ENCODE measurements around the gene HSPG2. TPM values are rescaled to one million over a fixed set of nuclear protein-coding genes. Genes with fewer than 3 reads are reported as not detected.

The HSPG2 gene
- total and polyA plus RNA-seq, 8 donors, result 50.4 to 164 (median 63.9) TPM

DNA sequence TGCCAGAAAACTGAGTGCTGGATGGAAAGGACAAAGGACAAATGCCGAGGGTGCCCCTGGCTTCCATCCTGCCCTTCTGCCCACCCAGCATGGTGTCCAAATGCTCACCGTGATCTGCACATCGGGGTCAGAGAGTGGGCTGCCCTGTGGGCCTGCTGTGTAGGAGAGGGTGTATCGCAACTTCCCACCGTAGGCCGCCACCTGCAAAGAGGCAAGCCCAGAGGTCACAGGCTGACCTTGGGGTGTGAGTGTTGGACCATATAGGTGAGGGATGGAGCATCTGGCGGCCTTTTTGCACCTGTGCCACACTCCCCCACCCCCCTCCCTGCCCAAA is 71.5 kb downstream of the HSPG2 start:
- Histone ChIP-seq H3K4me3 (no peak overlapping the region), H3K27ac (no peak overlapping the region), H3K36me3 (peaks cover 0 to 14% (median 0%) of the 10 kb centered on the region in 3 donors), H3K27me3 (no peaks in the 10 kb centered on the region), H3K9me3 (no peaks in the 10 kb centered on the region), H3K4me1 (no peaks in the 10 kb centered on the region)
- WGBS, 2 donors, result 93 to 98% methylated on average over 7 of the region's 7 CpGs
- intact Hi-C loops (cut with DNase I), result no loop called here
- FAIRE-seq, result no peak
- no peak for DNase-seq
- no peak for ATAC-seq
- TF ChIP-seq, protein P1, sequence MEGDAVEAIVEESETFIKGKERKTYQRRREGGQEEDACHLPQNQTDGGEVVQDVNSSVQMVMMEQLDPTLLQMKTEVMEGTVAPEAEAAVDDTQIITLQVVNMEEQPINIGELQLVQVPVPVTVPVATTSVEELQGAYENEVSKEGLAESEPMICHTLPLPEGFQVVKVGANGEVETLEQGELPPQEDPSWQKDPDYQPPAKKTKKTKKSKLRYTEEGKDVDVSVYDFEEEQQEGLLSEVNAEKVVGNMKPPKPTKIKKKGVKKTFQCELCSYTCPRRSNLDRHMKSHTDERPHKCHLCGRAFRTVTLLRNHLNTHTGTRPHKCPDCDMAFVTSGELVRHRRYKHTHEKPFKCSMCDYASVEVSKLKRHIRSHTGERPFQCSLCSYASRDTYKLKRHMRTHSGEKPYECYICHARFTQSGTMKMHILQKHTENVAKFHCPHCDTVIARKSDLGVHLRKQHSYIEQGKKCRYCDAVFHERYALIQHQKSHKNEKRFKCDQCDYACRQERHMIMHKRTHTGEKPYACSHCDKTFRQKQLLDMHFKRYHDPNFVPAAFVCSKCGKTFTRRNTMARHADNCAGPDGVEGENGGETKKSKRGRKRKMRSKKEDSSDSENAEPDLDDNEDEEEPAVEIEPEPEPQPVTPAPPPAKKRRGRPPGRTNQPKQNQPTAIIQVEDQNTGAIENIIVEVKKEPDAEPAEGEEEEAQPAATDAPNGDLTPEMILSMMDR (IDR thresholded peaks at IDR 0.05), result no peak

DNA sequence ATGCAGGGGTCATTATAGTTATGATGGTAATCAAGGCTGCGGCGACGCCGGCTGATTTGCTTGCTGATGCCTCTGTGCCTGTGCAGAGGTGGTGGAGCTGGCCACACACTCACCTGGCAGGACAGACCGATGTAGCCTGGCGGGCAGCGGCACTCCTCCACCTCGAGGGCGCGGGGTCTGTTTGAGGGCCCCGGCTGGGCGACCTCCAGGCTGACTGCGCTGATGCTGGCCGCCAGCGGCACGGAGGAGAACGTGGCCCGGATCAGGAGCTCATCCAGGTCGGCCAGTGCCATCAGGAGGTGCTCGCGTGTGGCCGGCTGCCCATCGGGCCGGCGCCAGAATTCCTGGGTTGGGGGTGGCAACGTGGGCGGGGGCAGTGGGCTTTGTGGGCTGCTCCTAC is 72.4 kb downstream of the HSPG2 start:
- Histone ChIP-seq H3K9me3 (no peaks in the 10 kb centered on the region), H3K27ac (no peak overlapping the region), H3K36me3 (peaks cover 0 to 14% (median 0%) of the 10 kb centered on the region in 3 donors), H3K4me1 (no peaks in the 10 kb centered on the region), H3K27me3 (no peaks in the 10 kb centered on the region), H3K4me3 (no peak overlapping the region)
- intact Hi-C loops (cut with DNase I), result no loop called here
- no peak for ATAC-seq
- peak in 1 of 6 donors; percentile 60 for DNase-seq
- no peak for FAIRE-seq
- TF ChIP-seq, protein P1 (IDR thresholded peaks at IDR 0.05), result no peak
- WGBS, 2 donors, result 94 to 97% methylated on average over 22 to 27 of the region's 27 CpGs

DNA sequence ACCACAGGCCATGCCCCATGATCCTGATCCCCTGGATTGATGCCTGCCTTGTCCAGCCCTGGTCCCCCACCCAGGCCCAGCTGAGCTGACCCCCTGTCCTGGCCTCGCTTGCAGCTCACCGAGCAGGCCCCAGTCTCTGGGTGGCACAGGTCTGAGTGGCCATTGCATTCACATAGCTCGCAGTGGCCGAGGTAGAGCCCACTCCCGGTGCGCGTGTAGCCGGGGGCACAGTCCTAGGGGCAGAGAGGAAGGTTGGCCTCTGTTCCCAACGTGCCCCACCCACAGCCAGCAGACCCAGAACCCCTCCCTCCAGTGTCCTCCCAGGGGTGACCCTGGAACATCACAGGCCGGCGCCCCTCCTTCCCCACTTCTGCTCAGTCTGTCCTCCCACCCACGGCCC is 73.1 kb downstream of the HSPG2 start:
- ATAC-seq (no peak), FAIRE-seq (no peak), DNase-seq (peak in 1 of 6 donors; percentile 67)
- no peak overlapping the region for H3K4me3 ChIP-seq
- no peaks in the 10 kb centered on the region for H3K9me3 ChIP-seq
- no peak overlapping the region for H3K27ac ChIP-seq
- 90 to 94% methylated on average over 9 to 12 of the region's 12 CpGs for WGBS, 2 donors
- TF ChIP-seq, protein P1 (IDR thresholded peaks at IDR 0.05), result no peak
- H3K4me1 ChIP-seq, result no peaks in the 10 kb centered on the region
- no peaks in the 10 kb centered on the region for H3K27me3 ChIP-seq
- intact Hi-C loops (cut with DNase I), result no loop called here
- peaks cover 0 to 14% (median 4%) of the 10 kb centered on the region in 3 donors for H3K36me3 ChIP-seq

DNA sequence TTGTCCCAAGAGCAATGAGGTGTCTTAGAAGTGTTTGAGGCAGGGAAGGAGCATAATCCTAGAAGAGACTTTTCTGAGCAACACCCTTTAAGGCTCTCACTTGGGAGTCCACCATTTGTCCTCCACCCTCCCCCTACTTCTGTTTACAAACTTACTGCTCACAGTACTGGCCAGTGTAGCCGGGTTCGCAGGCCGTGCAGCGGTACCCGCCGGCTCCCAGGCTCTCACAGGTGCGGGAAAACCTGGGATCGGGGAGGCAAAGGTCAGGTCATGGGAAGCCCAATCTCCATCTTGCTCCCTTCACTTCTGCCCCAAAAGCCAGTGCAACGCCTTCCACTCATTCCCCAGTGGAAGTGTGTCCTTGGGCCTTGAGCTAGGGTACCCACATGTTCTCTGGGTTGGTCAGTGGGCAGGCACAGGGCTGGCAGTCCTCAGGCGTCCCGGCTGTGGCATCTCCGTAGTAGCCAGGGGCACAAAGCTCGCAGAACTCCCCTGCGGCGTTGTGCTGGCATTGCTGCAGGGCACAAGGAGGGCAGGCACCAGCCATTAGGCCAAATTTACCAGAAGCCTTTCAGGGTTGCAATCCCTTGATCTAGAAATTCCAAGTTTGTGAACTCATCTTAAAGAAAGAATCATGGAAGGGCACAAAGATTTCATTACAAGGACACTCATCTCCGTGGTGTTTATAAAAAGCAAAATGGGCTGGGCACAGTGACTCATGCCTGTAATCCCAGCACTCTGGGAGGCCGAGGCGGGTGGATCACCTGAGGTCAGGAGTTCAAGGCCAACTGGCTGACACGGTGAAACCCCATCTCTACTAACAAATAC is 75.3 kb downstream of the HSPG2 start:
- no peaks in the 10 kb centered on the region for H3K4me1 ChIP-seq
- no peak overlapping the region for H3K27ac ChIP-seq
- DNase-seq (no peak), ATAC-seq (no peak), FAIRE-seq (no peak)
- H3K27me3 ChIP-seq, result no peaks in the 10 kb centered on the region
- H3K9me3 ChIP-seq, result no peaks in the 10 kb centered on the region
- 91 to 94% methylated on average over 19 of the region's 19 CpGs for WGBS, 2 donors
- H3K4me3 ChIP-seq, result no peak overlapping the region
- peaks cover 0 to 15% (median 4%) of the 10 kb centered on the region in 3 donors for H3K36me3 ChIP-seq
- intact Hi-C loops (cut with DNase I), result no loop called here
- TF ChIP-seq, protein P1 (IDR thresholded peaks at IDR 0.05), result no peak

DNA sequence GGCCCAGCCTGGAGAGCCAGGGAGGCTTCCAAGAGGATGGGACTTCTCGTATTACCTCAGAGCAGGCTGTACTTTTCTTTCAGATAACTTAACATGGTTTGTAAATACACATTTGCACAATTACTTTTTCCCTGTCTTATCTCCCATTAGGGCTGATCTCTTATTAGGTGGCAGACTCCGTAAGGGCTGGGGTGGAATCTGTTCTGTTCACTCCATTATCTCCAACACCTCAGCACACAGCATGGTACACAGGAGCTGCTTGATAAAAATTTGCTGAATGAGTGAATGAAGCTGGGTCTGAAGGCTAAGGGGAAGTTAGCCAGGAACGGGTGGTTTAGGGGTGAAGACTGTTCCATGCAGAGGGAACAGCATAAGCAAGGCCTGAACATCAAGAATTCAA is 76.1 kb downstream of the HSPG2 start:
- Histone ChIP-seq H3K9me3 (no peaks in the 10 kb centered on the region), H3K4me1 (no peaks in the 10 kb centered on the region), H3K27ac (no peak overlapping the region), H3K4me3 (no peak overlapping the region), H3K36me3 (peaks cover 0 to 21% (median 8%) of the 10 kb centered on the region in 3 donors), H3K27me3 (no peaks in the 10 kb centered on the region)
- TF ChIP-seq, protein P1 (IDR thresholded peaks at IDR 0.05), result no peak
- intact Hi-C loops (cut with DNase I), result no loop called here
- WGBS, 2 donors, result 90 to 93% methylated on average over 3 of the region's 3 CpGs
- DNase-seq (no peak), ATAC-seq (no peak), FAIRE-seq (no peak)

All from pancreas (tissue), 10 donors.